NCI-H345 treated with DMSO at 0.1 percent for 48 hours (cell line): Measurements from ENCODE around the gene P2RX7.

Experiments used
- DNase-seq: peaks from one replicate; lab custom pipeline; 2025; ENCODE audit not compliant: unreplicated experiment; lab: John Stamatoyannopoulos, UW

The P2RX7 gene

GRCh38 chr12:121132601-121133481, at the start of gene P2RX7:
TSS of gene P2RX7 (plus strand) at chr12:121132876. CDS start at chr12:121132971, 95 bp downstream.
- no peak for DNase-seq

GRCh38 chr12:121084229-121084628, 48.4 kb upstream of the P2RX7 start:
- no peak for DNase-seq

GRCh38 chr12:121085069-121085468, 47.6 kb upstream of the P2RX7 start:
- no peak for DNase-seq

GRCh38 chr12:121085506-121086353, 46.9 kb upstream of the P2RX7 start:
- DNase-seq, result no peak

GRCh38 chr12:121086781-121087295, 45.8 kb upstream of the P2RX7 start:
- DNase-seq, result no peak

GRCh38 chr12:121087467-121088194, 45.0 kb upstream of the P2RX7 start:
- no peak for DNase-seq

GRCh38 chr12:121088195-121088585, 44.5 kb upstream of the P2RX7 start:
- DNase-seq, result no peak

- DNase-seq, result no peak
These were observed 43.5 kb upstream of the P2RX7 start for GRCh38 chr12:121089031-121089812.

- no peak for DNase-seq
These were observed 42.8 kb upstream of the P2RX7 start for GRCh38 chr12:121089813-121090430.

- no peak for DNase-seq
These were observed 41.8 kb upstream of the P2RX7 start for GRCh38 chr12:121090586-121091514.

- DNase-seq, result no peak
These were observed 40.6 kb upstream of the P2RX7 start for GRCh38 chr12:121092034-121092433.

GRCh38 chr12:121093487-121093891, 39.2 kb upstream of the P2RX7 start:
- no peak for DNase-seq

- peak; percentile 35 for DNase-seq
These were observed 37.0 kb upstream of the P2RX7 start for GRCh38 chr12:121095544-121096198.

- no peak for DNase-seq
These were observed 36.4 kb upstream of the P2RX7 start for GRCh38 chr12:121096199-121096798.

GRCh38 chr12:121099779-121100178, 32.9 kb upstream of the P2RX7 start:
- no peak for DNase-seq

- DNase-seq, result no peak
These were observed 30.4 kb upstream of the P2RX7 start for GRCh38 chr12:121102307-121102706.

GRCh38 chr12:121107681-121108080, 25.0 kb upstream of the P2RX7 start:
- no peak for DNase-seq

GRCh38 chr12:121108492-121108891, 24.2 kb upstream of the P2RX7 start:
- DNase-seq, result no peak
